GM12878 (cell line): ENCODE measurements around the gene STK16. TPM values are rescaled to one million over a fixed set of nuclear protein-coding genes. Genes with fewer than 3 reads are reported as not detected.

Experiments
- ATAC-seq: fragments of 200-7000 bp; cut with Tn5 transposase; 3 replicates; pipeline ENCODE4 v1.9.1; 2020; ENCODE audit warnings: mild to moderate bottlenecking, moderate library complexity
- BruUV-seq: library from RNA; stranded (reverse); fragments of 400-500 nt; replicated peaks from 2 replicates; lab custom pipeline; 2021; lab: Mats Ljungman, UMichigan
- CTCF ChIA-PET: fragments of 300-600 bp; sonication (Branson Sonifier 250); formaldehyde crosslinking; extraction: SDS; loops from one replicate; lab custom pipeline; 2021; ENCODE audit warnings: inconsistent platforms; lab: Yijun Ruan, JAX
- POLR2A ChIA-PET: fragments of 350-600 bp; formaldehyde crosslinking; extraction: SDS; loops from one replicate; lab custom pipeline; 2021; ENCODE audit warnings: inconsistent platforms; lab: Charles Lee
- RAD21 ChIA-PET: fragments of 300-600 bp; sonication (Branson Sonifier 250); formaldehyde crosslinking; loops from one replicate; lab custom pipeline; 2023; ENCODE audit warnings: antibody characterized with exemption; ENCODE audit not compliant: unreplicated experiment; lab: Charles Lee
- SMC1A ChIA-PET: fragments of 300-600 bp; sonication (Branson Sonifier 250); formaldehyde crosslinking; loops from one replicate; lab custom pipeline; 2023; ENCODE audit not compliant: unreplicated experiment, uncharacterized antibody; lab: Charles Lee
- DNase-seq: peaks from one replicate; pipeline ENCODE4 v3.0.0-alpha.2; 2011; ENCODE audit warnings: low read depth, low spot score
- FAIRE-seq: peaks from 3 replicates; lab custom pipeline; 2011; peaks lifted over from hg19 to GRCh38; lab: Jason Lieb, UNC
- H2AFZ ChIP-seq: 2 replicates; pipeline ENCODE4 v1.6.0; 2011; ENCODE audit warnings: low read depth, low read length, control low read depth; ENCODE audit not compliant: control insufficient read depth
- H3K27ac ChIP-seq: 2 replicates; pipeline ENCODE4 v1.5.1; 2011; ENCODE audit warnings: control low read depth; ENCODE audit not compliant: control insufficient read depth, insufficient read depth
- H3K27me3 ChIP-seq, 2 experiments: replicated peaks in 1 of 2; 2 replicates each; pipeline versions ENCODE4 v1.6.0 to v1.6.1; 2011; ENCODE audit warnings: low read length in 1 of 2; ENCODE audit not compliant: control insufficient read depth in 2 of 2, insufficient read depth in 2 of 2
- H3K36me3 ChIP-seq, 2 experiments: 2 replicates each; pipeline ENCODE4 v1.5.1; 2011; ENCODE audit warnings: low read length in 1 of 2; ENCODE audit not compliant: control insufficient read depth in 2 of 2, insufficient read depth in 2 of 2
- H3K4me1 ChIP-seq: 2 replicates; pipeline ENCODE4 v1.6.1; 2011; ENCODE audit warnings: mild to moderate bottlenecking, low read length, moderate library complexity, mixed read lengths; ENCODE audit not compliant: control insufficient read depth, insufficient read depth
- H3K4me2 ChIP-seq: 2 replicates; pipeline ENCODE4 v1.6.0; 2011; ENCODE audit warnings: control low read depth; ENCODE audit not compliant: control insufficient read depth, insufficient read depth
- H3K4me3 ChIP-seq: fragments of 200-600 bp; sonication (generic); 2 replicates; pipeline ENCODE4 v1.5.1; 2016
- H3K79me2 ChIP-seq: 2 replicates; pipeline ENCODE4 v1.6.0; 2011; ENCODE audit warnings: low read length; ENCODE audit not compliant: control insufficient read depth, insufficient read depth
- H3K9ac ChIP-seq: 2 replicates; pipeline ENCODE4 v1.8.0; 2011; ENCODE audit warnings: low read length, control low read depth, mixed read lengths; ENCODE audit not compliant: control insufficient read depth, insufficient read depth
- H3K9me3 ChIP-seq: replicated peaks from 3 replicates; pipeline ENCODE4 v1.5.1; 2011; ENCODE audit warnings: mild to moderate bottlenecking, low read length; ENCODE audit not compliant: control insufficient read depth, insufficient read depth
- H4K20me1 ChIP-seq: 2 replicates; pipeline ENCODE4 v1.6.0; 2011; ENCODE audit not compliant: control insufficient read depth, insufficient read depth
- BHLHE40 ChIP-seq, 2 experiments: fragments of 450-650 bp in 1 of 2; IDR thresholded peaks; 2 replicates each; pipeline ENCODE4 v1.6.1; 2011 to 2017; ENCODE audit warnings: low read depth in 2 of 2, borderline replicate concordance in 1 of 2, improper control_type of control experiment in 1 of 2, low read length in 1 of 2, mild to moderate bottlenecking in 1 of 2
- EZH2 ChIP-seq: IDR thresholded peaks from 2 replicates; pipeline ENCODE4 v1.6.1; 2012; ENCODE audit warnings: low read depth, mild to moderate bottlenecking, control low read depth, inconsistent platforms, low read length, borderline replicate concordance; ENCODE audit not compliant: control insufficient read depth
- FOXK2 ChIP-seq: fragments of 450-650 bp; IDR thresholded peaks from 2 replicates; pipeline ENCODE4 v1.6.1; 2017; ENCODE audit warnings: mild to moderate bottlenecking, moderate library complexity
- MXI1 ChIP-seq: fragments of 150-350 bp; IDR thresholded peaks from 2 replicates; pipeline ENCODE4 v1.6.1; 2011; ENCODE audit warnings: low read depth, mild to moderate bottlenecking, inconsistent platforms, low read length, improper control_type of control experiment
- NBN ChIP-seq: fragments of 450-650 bp; IDR thresholded peaks from 2 replicates; pipeline ENCODE4 v1.6.1; 2016
- NR2C2 ChIP-seq: IDR thresholded peaks from 2 replicates; pipeline ENCODE4 v1.6.1; 2011; ENCODE audit warnings: borderline replicate concordance, low read depth; ENCODE audit not compliant: control insufficient read depth, insufficient read length
- POU2F2 ChIP-seq: IDR thresholded peaks from 3 replicates; pipeline ENCODE4 v1.6.1; 2011; ENCODE audit warnings: low read depth, mild to moderate bottlenecking, low read length, borderline replicate concordance
- RAD21 ChIP-seq: IDR thresholded peaks from 2 replicates; pipeline ENCODE4 v1.6.1; 2011; ENCODE audit warnings: mild to moderate bottlenecking, low read depth, low read length, moderate library complexity; ENCODE audit not compliant: insufficient read depth
- SMARCA5 ChIP-seq: fragments of 450-650 bp; IDR thresholded peaks from 2 replicates; pipeline ENCODE4 v1.6.1; 2017; ENCODE audit warnings: mild to moderate bottlenecking
- SMC3 ChIP-seq: IDR thresholded peaks from 2 replicates; pipeline ENCODE4 v1.6.1; 2011; ENCODE audit warnings: low read length, improper control_type of control experiment, borderline replicate concordance
- SP1 ChIP-seq: IDR thresholded peaks from one replicate; pipeline ENCODE4 v1.6.1; 2011; ENCODE audit warnings: low read depth, low read length
- YY1 ChIP-seq: IDR thresholded peaks from 2 replicates; pipeline ENCODE4 v1.6.1; 2011; ENCODE audit warnings: low read depth, mild to moderate bottlenecking, low read length
- ZNF207 ChIP-seq: fragments of 450-650 bp; IDR thresholded peaks from 2 replicates; pipeline ENCODE4 v1.6.1; 2014; ENCODE audit warnings: antibody characterized with exemption, mild to moderate bottlenecking, borderline replicate concordance
- WGBS: methylation state at CpG from one replicate; pipeline ENCODE4 v1.1.6; 2016; ENCODE audit warnings: low lambda C conversion rate; ENCODE audit not compliant: insufficient replicate concordance, insufficient coverage; ENCODE audit errors: missing lambda C conversion rate; 5-methylcytosine and 5-hydroxymethylcytosine counted together
- in situ Hi-C: fragments of 300-500 bp; cut with MboI; formaldehyde crosslinking; loops from 9 replicates; pipeline ENCODE4 v1.14.3; 2018; ENCODE audit warnings: mixed read lengths
- intact Hi-C: fragments of 100-400 bp; cut with micrococcal nuclease; formaldehyde crosslinking; loops from one replicate; pipeline ENCODE4 v1.14.2; 2022; ENCODE audit not compliant: unreplicated experiment
- polyA plus RNA-seq, 11 experiments: library from polyadenylated mRNA; depleted of rRNA in 4 of 11; unstranded in 6 of 11; stranded (reverse) in 5 of 11; fragments of >200 nt; fragmentation: Nextera tagmentation in 4 of 11; fragmentation: Illumina TruSeq in 1 of 11; extraction: Ambion mirVana in 4 of 11; extraction: Trizol in 1 of 11; gene quantifications; 1 replicate in 1 of 11; 2 replicates in 10 of 11; pipeline versions ENCODE4 v1.2.1 to v1.2.3, GENCODE V29; 2011 to 2016; ENCODE audit warnings: inconsistent platforms in 2 of 11, missing spikeins in 2 of 11, low read depth in 1 of 11
- total RNA-seq, 4 experiments: library from RNA; depleted of rRNA in 3 of 4; stranded (reverse); fragments of >200 nt in 3 of 4; fragmentation: Illumina TruSeq in 1 of 4; extraction: Trizol in 1 of 4; gene quantifications; 2 replicates each; pipeline versions ENCODE4 v1.2.1 to v1.2.3, GENCODE V29; 2013 to 2021
- TF ChIP-seq, protein P1 (sequence below), 3 experiments: IDR thresholded peaks in 2 of 3; conservative IDR thresholded peaks in 1 of 3; 2 replicates each; pipeline ENCODE4 v1.5.1; 2011; ENCODE audit warnings: low read depth in 3 of 3, low read length in 3 of 3, mild to moderate bottlenecking in 3 of 3, control low read depth in 2 of 3, moderate library complexity in 2 of 3, inconsistent platforms in 1 of 3, mixed read lengths in 1 of 3; ENCODE audit not compliant: control insufficient read depth in 2 of 3, insufficient read depth in 1 of 3; ENCODE audit errors: extremely low read depth in 1 of 3

Gene STK16
- total and polyA plus RNA-seq, 10 of the 15 experiments (the other 5 are each of a cell fraction or from before 2014, with no cell fraction given): 4.3 to 50.1 (median 17.9) TPM

DNA sequence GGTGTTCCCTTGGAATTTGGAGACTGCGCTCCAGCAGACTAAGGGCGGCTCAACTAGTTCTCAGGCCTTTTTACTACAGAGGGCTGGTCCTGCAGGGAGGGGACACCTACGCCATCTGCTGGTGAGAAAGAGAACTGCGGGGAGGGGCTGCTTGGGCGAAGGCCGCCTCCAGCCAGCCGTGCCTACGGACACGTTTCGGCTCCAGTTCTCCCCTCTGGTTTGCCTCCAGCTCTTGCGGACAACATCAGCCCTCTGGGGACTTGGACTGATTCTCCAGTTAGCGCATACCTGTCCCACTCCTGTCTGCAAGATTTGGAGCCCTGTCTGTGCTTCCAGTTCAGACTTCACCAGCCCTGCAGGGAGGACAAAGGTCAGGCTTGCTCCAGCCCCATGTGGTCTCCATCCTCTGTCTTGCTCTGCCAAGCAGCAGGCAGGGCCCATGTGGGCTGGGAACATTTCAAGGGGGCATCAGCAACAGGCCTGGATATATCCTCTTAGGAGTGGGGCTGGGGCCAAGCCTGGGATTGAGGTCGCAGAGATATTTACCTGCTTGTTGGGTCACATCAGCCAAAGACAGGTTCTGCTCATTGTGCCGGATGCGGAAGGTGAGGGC is 53.6 kb downstream of the STK16 start:
- WGBS: 11% methylated on average over 15 of the region's 15 CpGs
- no peaks in the 10 kb centered on the region for H4K20me1 ChIP-seq
- H2AFZ ChIP-seq: peak overlapping the region; percentile 90
- H3K27ac ChIP-seq: no peak overlapping the region
- ATAC-seq: peak; percentile 78
- ChIA-PET CTCF (interaction anchor here (0.7 to 10.9 kb wide), 20 partner anchors 17 to 302 kb away, joined by 3 to 208 read pairs (median 4); partner anchors contain the start of genes CNPPD1, DNAJB2, NHEJ1 and SLC23A3), SMC1A (interaction anchor here (1.0 to 5.8 kb wide), 5 partner anchors 36 to 145 kb away, joined by 3 to 36 read pairs (median 5); partner anchors contain the start of genes CNPPD1 and NHEJ1), RAD21 (interaction anchor here (0.8 to 3.9 kb wide), 9 partner anchors 20 to 145 kb away, joined by 3 to 22 read pairs (median 4); partner anchors contain the start of genes ANKZF1, ATG9A, DNAJB2 and NHEJ1), POLR2A (interaction anchor here (0.6 to 2.1 kb wide), 3 partner anchors 118 to 139 kb away, joined by 3 to 8 read pairs (median 5); no protein-coding TSS in a partner anchor)
- DNase-seq: peak; percentile 32
- no peak overlapping the region for H3K9ac ChIP-seq
- in situ Hi-C loops (loop anchor here (5.0 kb wide), 2 partner anchors 142 to 242 kb away; no protein-coding TSS in a partner anchor), intact Hi-C loops (loop anchor here (1.0 to 5.0 kb wide), 3 partner anchors 122 to 242 kb away; partner anchors contain the start of genes CNPPD1, NHEJ1 and RETREG2)
- peak; percentile 93 for FAIRE-seq
- no peak overlapping the region for H3K4me3 ChIP-seq
- H3K27me3 ChIP-seq: peaks cover 2 to 5% of the 10 kb centered on the region in 2 experiments; a peak in 1 of 4 replicates
- no peaks in the 10 kb centered on the region for H3K9me3 ChIP-seq
- no peaks in the 10 kb centered on the region for H3K36me3 ChIP-seq
- no peaks in the 10 kb centered on the region for H3K79me2 ChIP-seq
- H3K4me1 ChIP-seq: peaks cover 8% of the 10 kb centered on the region
- TF ChIP-seq POU2F2 (peak; percentile 22; the same call in 1 of the 3 replicates), NR2C2 (no peak), RAD21 (peak; percentile 76), SMC3 (peak; percentile 91), FOXK2 (no peak), MXI1 (no peak), YY1 (peak; percentile 76), SP1 (peak; percentile 33), BHLHE40 (IDR thresholded peaks at IDR 0.05; ENCODE audit: borderline replicate concordance in 1 of 2, low read depth in 2 of 2, low read length in 1 of 2) (peak in 1 of 2 experiments; percentile 48; a peak in 1 of 4 replicates), EZH2 (no peak), NBN (0 out of 2 replicates have a peak, but pooled peaks have one; percentile 25), SMARCA5 (peak; percentile 14; the same call in 1 of the 2 replicates), ZNF207 (peak; percentile 22; the same call in 1 of the 2 replicates)
- TF ChIP-seq, protein P1, sequence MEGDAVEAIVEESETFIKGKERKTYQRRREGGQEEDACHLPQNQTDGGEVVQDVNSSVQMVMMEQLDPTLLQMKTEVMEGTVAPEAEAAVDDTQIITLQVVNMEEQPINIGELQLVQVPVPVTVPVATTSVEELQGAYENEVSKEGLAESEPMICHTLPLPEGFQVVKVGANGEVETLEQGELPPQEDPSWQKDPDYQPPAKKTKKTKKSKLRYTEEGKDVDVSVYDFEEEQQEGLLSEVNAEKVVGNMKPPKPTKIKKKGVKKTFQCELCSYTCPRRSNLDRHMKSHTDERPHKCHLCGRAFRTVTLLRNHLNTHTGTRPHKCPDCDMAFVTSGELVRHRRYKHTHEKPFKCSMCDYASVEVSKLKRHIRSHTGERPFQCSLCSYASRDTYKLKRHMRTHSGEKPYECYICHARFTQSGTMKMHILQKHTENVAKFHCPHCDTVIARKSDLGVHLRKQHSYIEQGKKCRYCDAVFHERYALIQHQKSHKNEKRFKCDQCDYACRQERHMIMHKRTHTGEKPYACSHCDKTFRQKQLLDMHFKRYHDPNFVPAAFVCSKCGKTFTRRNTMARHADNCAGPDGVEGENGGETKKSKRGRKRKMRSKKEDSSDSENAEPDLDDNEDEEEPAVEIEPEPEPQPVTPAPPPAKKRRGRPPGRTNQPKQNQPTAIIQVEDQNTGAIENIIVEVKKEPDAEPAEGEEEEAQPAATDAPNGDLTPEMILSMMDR (IDR thresholded peaks at IDR 0.05 in 2 of 3, conservative IDR thresholded peaks at IDR 0.05 in 1 of 3; ENCODE audit: control insufficient read depth in 2 of 3, extremely low read depth in 1 of 3, insufficient read depth in 1 of 3, low read depth in 3 of 3, low read length in 3 of 3): peak; percentile 98 to 99 (median 99); a peak in 5 of 6 replicates
- peak overlapping the region; percentile 46 for H3K4me2 ChIP-seq
- BruUV-seq: no TSS peak
